ENCODE data around the gene NDOR1.

Gene NDOR1

GRCh38 chr9:137205126-137206069 is at the start of gene NDOR1, which contains the start of gene TMEM203:
Gene NDOR1 (plus strand): TSS chr9:137205700. CDS start chr9:137205778, 78 bp downstream.
Gene TMEM203 (minus strand): TSS chr9:137205648. CDS start chr9:137205414, 234 bp downstream.
- DNase-seq (ENCODE audit: low read depth): peak; percentile 92

GRCh38 chr9:137156567-137157375 is 48.7 kb upstream of the NDOR1 start:
- DNase-seq (ENCODE audit: low read depth): peak; percentile 40

GRCh38 chr9:137157618-137158415 is 47.7 kb upstream of the NDOR1 start:
- DNase-seq (ENCODE audit: low read depth): no peak

- DNase-seq (ENCODE audit: low read depth): no peak
These were observed 46.9 kb upstream of the NDOR1 start for GRCh38 chr9:137158625-137159024.

DNA sequence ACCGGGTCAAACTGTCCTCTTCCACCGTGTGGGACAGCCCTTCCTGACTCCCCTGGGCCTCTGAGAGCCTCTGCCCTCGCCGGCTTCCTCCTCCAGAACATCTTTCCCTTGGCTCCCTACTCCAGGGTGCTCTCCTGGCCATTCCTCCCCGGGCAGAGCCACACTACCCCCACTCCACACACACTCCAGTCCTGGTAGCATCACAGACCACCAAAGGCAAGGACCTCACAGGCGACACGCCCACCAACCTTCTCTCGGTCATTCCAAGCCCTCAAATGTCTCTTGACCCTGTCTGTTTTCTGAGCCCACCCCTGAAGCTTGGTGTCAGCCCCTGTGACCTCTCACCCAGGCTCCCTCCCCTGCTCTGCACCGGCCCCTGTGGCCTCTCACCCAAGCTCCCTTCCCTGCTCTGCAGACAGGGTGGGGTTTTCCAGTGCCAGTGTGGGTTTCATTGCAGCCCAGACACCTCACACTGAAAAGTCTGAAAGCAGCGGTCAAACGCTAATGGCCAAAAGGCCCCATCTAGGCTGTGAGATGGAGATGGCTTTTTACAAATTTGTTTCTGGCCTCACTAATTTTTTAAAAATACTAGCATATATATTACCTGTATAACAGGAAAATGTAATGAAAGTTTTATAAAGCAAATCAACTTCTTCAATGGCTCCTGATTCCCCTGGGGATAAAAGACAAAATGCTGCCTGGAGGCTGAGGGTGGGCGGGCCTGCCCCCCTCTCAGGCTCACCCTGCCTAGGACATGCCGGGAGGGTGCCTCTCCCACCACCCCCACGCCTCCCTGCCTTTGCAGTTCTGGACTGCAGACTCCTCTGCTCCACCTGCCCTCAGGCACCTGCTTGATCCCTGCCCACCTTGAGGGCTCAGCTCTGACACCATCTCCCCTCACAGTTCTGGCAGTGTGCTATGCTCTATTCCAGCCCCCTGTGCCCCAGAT is 46.1 kb upstream of the NDOR1 start:
- DNase-seq (ENCODE audit: low read depth): no peak

DNA sequence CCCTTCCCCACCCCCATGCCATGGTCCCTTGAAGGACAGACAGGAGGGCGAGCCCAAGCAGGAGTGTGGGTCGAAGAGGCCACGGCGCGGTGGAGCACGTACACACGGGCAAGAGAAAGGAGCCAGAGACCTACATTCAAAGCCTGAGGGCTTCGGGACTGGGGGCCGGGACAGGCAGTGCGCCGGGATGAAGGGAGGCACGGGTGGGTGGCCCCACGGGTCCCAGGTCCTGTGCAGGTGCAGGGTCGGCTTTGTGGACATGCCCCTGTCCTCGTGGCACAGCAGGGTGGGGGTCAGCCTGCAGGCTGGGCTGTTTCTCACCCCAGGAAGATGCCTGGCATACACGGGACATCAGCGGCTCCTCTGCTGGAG is 45.5 kb upstream of the NDOR1 start:
- no peak for DNase-seq (ENCODE audit: low read depth)

DNA sequence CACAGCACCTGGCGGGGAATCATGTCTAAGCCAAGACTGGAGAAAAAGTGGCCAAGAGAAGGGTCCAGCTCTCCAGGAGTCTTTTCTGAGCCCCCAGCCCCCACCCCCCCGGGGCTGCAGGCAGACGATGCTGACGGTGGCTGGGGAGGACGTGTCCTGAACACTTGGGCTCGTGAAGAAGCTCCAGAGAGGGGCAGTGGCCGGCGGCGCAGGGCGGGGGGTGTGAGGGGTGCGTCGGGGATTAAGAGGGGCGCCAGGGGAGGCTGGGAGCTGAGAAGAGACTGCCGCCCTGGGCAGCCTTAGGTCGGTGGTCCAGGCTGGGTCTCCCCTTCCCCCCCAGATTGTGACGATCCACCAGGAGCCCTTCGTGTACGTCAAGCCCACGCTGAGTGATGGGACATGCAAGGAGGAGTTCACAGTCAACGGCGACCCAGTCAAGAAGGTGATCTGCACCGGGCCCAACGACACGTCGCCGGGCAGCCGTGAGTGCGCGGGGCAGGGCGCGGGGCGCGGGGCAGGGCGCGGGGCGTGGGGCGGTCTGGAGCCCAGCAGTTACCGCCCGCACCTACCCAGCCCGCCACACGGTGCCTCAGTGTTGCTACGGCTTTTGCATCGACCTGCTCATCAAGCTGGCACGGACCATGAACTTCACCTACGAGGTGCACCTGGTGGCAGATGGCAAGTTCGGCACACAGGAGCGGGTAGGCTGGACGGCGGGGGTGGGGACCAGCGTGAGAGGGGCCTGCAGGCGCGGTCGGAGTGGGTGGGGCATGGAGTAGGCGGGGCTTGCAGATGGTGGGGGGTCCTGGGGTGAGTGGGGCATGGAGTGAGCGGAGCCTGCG is 44.6 kb upstream of the NDOR1 start:
- DNase-seq (ENCODE audit: low read depth): no peak

DNA sequence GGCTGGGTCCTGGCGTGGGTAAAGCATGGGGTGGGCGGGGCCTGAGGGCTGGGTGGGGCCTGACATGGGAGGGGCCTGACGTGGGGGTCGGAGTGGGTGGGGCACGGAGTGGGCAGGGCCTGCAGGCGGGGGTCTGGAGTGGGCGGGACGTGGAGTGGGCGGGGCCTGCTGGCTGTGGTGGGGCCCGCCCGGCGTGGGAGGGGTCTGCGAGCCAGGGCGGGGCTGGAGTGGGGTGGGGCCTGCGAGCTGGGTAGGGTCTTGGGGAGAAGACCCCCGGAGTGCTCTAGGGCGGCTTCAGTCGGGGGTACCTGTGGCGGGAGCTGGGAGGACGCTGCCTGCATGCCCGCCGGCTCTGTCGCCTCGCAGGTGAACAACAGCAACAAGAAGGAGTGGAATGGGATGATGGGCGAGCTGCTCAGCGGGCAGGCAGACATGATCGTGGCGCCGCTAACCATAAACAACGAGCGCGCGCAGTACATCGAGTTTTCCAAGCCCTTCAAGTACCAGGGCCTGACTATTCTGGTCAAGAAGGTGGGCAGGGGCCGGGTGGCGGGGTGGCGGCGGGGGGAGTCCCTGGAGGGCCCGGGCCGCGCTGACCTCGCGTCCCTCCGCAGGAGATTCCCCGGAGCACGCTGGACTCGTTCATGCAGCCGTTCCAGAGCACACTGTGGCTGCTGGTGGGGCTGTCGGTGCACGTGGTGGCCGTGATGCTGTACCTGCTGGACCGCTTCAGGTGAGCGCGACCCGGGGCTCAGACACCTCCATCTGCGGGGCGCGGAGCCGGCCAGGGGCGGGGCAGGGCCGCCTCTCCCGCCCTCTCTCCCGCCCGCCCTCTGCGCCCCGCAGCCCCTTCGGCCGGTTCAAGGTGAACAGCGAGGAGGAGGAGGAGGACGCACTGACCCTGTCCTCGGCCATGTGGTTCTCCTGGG is 43.7 kb upstream of the NDOR1 start:
- no peak for DNase-seq (ENCODE audit: low read depth)

DNA sequence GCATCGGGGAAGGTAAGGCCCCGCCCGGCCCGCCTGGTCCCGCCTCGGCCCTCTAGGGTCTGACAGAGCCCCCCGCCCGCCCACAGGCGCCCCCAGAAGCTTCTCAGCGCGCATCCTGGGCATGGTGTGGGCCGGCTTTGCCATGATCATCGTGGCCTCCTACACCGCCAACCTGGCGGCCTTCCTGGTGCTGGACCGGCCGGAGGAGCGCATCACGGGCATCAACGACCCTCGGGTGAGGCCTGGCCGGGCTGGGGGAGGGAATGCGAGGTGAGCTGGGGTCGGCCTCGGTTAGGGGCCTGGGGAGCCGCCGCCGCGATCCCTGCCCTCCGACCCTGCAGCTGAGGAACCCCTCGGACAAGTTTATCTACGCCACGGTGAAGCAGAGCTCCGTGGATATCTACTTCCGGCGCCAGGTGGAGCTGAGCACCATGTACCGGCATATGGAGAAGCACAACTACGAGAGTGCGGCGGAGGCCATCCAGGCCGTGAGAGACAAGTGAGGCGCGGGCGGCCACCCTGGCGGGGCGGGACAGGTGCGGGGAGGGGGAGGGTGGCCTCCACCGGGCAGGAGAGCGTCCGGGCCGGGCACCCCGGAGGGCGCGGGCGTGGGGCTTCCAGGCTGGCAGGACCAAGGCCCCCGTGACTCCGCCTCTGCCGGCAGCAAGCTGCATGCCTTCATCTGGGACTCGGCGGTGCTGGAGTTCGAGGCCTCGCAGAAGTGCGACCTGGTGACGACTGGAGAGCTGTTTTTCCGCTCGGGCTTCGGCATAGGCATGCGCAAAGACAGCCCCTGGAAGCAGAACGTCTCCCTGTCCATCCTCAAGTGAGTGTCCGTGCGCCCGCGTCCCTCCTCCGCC is 42.8 kb upstream of the NDOR1 start:
- no peak for DNase-seq (ENCODE audit: low read depth)

DNA sequence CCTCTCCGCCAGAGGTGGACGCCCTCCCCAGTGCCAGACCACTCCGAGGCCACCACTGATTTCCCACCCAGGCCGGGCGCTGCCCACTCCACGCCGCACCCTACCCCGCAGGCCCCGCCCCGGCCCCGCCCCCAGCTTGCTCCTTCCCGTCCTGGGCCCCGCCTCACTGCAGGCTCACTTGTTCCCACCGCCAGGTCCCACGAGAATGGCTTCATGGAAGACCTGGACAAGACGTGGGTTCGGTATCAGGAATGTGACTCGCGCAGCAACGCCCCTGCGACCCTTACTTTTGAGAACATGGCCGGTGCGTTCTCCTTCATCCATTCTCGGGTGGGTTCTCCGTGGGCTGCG is 42.2 kb upstream of the NDOR1 start:
- DNase-seq (ENCODE audit: low read depth): no peak

DNA sequence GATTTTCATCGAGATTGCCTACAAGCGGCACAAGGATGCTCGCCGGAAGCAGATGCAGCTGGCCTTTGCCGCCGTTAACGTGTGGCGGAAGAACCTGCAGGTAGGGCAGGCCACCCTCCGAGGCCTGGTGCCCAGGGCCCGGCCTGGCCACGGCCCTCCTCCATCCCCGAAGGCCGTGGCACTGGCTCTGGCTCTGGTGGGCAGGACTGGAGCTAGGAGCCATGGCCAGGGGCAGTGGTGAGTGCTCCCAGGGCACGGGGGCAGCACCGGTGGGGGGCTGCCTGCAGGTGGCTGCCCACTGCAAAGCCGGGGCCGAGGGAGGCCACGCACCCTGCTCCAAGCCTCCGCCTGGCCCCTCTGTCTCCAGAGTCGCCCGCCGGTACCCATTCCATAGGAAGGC is 41.7 kb upstream of the NDOR1 start:
- DNase-seq (ENCODE audit: low read depth): no peak

- no peak for DNase-seq (ENCODE audit: low read depth)
These were observed 40.9 kb upstream of the NDOR1 start for GRCh38 chr9:137164370-137165249.

GRCh38 chr9:137165250-137165836 is 40.2 kb upstream of the NDOR1 start:
- no peak for DNase-seq (ENCODE audit: low read depth)

GRCh38 chr9:137166380-137167229 is 38.9 kb upstream of the NDOR1 start:
- no peak for DNase-seq (ENCODE audit: low read depth)

DNA sequence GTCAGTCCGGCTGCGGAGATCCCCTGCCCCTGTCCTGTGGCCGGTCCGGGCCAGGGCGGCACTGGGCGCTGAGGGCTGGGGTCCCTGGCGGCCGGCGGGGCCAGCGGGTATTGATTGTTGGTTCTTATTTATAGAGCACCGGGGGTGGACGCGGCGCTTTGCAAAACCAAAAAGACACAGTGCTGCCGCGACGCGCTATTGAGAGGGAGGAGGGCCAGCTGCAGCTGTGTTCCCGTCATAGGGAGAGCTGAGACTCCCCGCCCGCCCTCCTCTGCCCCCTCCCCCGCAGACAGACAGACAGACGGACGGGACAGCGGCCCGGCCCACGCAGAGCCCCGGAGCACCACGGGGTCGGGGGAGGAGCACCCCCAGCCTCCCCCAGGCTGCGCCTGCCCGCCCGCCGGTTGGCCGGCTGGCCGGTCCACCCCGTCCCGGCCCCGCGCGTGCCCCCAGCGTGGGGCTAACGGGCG is 38.2 kb upstream of the NDOR1 start:
- DNase-seq (ENCODE audit: low read depth): no peak
